Endothelial cell of umbilical vein (primary cell): ENCODE measurements around the gene TH. TPM values are rescaled to one million over a fixed set of nuclear protein-coding genes. Genes with fewer than 3 reads are reported as not detected.

ENCODE experiments used
- BruUV-seq: library from RNA; stranded (reverse); fragments of 400-500 nt; replicated peaks from 2 replicates; lab custom pipeline; 2021; lab: Mats Ljungman, UMichigan
- CTCF ChIA-PET: fragments of 300-600, 350-600 bp; sonication (Branson Sonifier 250); formaldehyde crosslinking; loops from one replicate; lab custom pipeline; 2021; ENCODE audit warnings: antibody characterized with exemption, inconsistent platforms; lab: Charles Lee
- POLR2A ChIA-PET: fragments of 300-600, 350-600 bp; sonication (Branson Sonifier 250); formaldehyde crosslinking; loops from one replicate; lab custom pipeline; 2021; ENCODE audit warnings: antibody characterized with exemption, inconsistent platforms; lab: Charles Lee
- DNase-seq: peaks from one replicate; pipeline ENCODE4 v3.0.0-alpha.2; 2011; ENCODE audit warnings: low read depth, low spot score
- FAIRE-seq: peaks from 2 replicates; lab custom pipeline; 2011; peaks lifted over from hg19 to GRCh38; lab: Jason Lieb, UNC
- H2AFZ ChIP-seq: 2 replicates; pipeline ENCODE4 v1.6.0; 2012; ENCODE audit warnings: low read depth, low read length, control low read depth, inconsistent platforms
- H3K27ac ChIP-seq: 2 replicates; pipeline ENCODE4 v1.5.1; 2011; ENCODE audit warnings: low read depth, mild to moderate bottlenecking, control low read depth, low read length, moderate library complexity; ENCODE audit not compliant: insufficient read depth
- H3K27me3 ChIP-seq, 2 experiments: 2 replicates each; pipeline versions ENCODE4 v1.6.0 to v1.6.1; 2011; ENCODE audit warnings: low read length in 2 of 2, mixed read lengths in 1 of 2; ENCODE audit not compliant: control insufficient read depth in 2 of 2, insufficient read depth in 2 of 2
- H3K36me3 ChIP-seq, 2 experiments: 2 replicates in 1 of 2; 3 replicates in 1 of 2; pipeline ENCODE4 v1.5.1; 2011; ENCODE audit warnings: low read length in 2 of 2, mild to moderate bottlenecking in 1 of 2, moderate library complexity in 1 of 2; ENCODE audit not compliant: control insufficient read depth in 2 of 2, insufficient read depth in 2 of 2; ENCODE audit errors: extremely low read depth in 1 of 2
- H3K4me1 ChIP-seq: 3 replicates; pipeline ENCODE4 v1.5.1; 2011; ENCODE audit warnings: mild to moderate bottlenecking, low read length; ENCODE audit not compliant: control insufficient read depth, insufficient read depth; ENCODE audit errors: extremely low read depth
- H3K4me2 ChIP-seq: 2 replicates; pipeline ENCODE4 v1.6.1; 2011; ENCODE audit warnings: low read length, control low read depth, mixed read lengths; ENCODE audit not compliant: insufficient read depth
- H3K4me3 ChIP-seq, 3 experiments: fragments of 200-600 bp in 1 of 3; sonication (generic), shearing (Covaris generic) in 1 of 3; replicated peaks in 1 of 3; 2 replicates each; pipeline ENCODE4 v1.5.1; 2011 to 2016; ENCODE audit warnings: control low read depth in 3 of 3, low read length in 3 of 3, mild to moderate bottlenecking in 2 of 3, inconsistent platforms in 1 of 3, low read depth in 1 of 3, moderate library complexity in 1 of 3; ENCODE audit not compliant: insufficient read depth in 1 of 3
- H3K79me2 ChIP-seq: 2 replicates; pipeline ENCODE4 v1.6.0; 2012; ENCODE audit warnings: low read length, inconsistent platforms; ENCODE audit not compliant: control insufficient read depth, insufficient read depth
- H3K9ac ChIP-seq: replicated peaks from 2 replicates; pipeline ENCODE3; 2011; ENCODE audit warnings: low read length, control low read depth; ENCODE audit not compliant: insufficient read depth; ENCODE audit errors: extremely low read depth
- H3K9me1 ChIP-seq: replicated peaks from 3 replicates; pipeline ENCODE4 v1.6.0; 2011; ENCODE audit warnings: mild to moderate bottlenecking, low read length; ENCODE audit not compliant: control insufficient read depth, insufficient read depth; ENCODE audit errors: extremely low read depth
- H3K9me3 ChIP-seq: replicated peaks from 2 replicates; pipeline ENCODE4 v1.5.1; 2012; ENCODE audit warnings: low read length, inconsistent platforms; ENCODE audit not compliant: control insufficient read depth, insufficient read depth
- H4K20me1 ChIP-seq: replicated peaks from 2 replicates; pipeline ENCODE3; 2011; ENCODE audit warnings: mild to moderate bottlenecking, low read length; ENCODE audit not compliant: control insufficient read depth, insufficient read depth; ENCODE audit errors: extremely low read depth
- EZH2 ChIP-seq: IDR thresholded peaks from 2 replicates; pipeline ENCODE4 v1.6.1; 2012; ENCODE audit warnings: borderline replicate concordance, low read depth, mild to moderate bottlenecking, moderate library complexity, low read length, inconsistent platforms; ENCODE audit not compliant: severe bottlenecking
- FOS ChIP-seq: IDR thresholded peaks from 2 replicates; pipeline ENCODE4 v1.6.1; 2011; ENCODE audit warnings: mild to moderate bottlenecking, low read length, moderate library complexity, borderline replicate concordance; ENCODE audit not compliant: insufficient read depth
- GATA2 ChIP-seq: IDR thresholded peaks from 2 replicates; pipeline ENCODE4 v1.7.0; 2011; ENCODE audit warnings: low read depth, mild to moderate bottlenecking, moderate library complexity, mixed read lengths, low read length; ENCODE audit not compliant: insufficient read length, insufficient read depth
- JUN ChIP-seq: IDR thresholded peaks from 2 replicates; pipeline ENCODE4 v1.6.1; 2011; ENCODE audit warnings: borderline replicate concordance, low read depth; ENCODE audit not compliant: insufficient read length, insufficient read depth
- MAX ChIP-seq: IDR thresholded peaks from 2 replicates; pipeline ENCODE4 v1.6.1; 2011; ENCODE audit not compliant: insufficient read depth, insufficient read length
- MYC ChIP-seq: IDR thresholded peaks from one replicate; pipeline ENCODE4 v1.6.1; 2011; ENCODE audit warnings: mild to moderate bottlenecking, low read depth, low read length
- POLR2A ChIP-seq: IDR thresholded peaks from 2 replicates; pipeline ENCODE4 v1.6.1; 2012; ENCODE audit warnings: low read depth, mild to moderate bottlenecking, control low read depth, low read length
- POLR2AphosphoS5 ChIP-seq: IDR thresholded peaks from 2 replicates; pipeline ENCODE4 v1.6.1; 2012; ENCODE audit warnings: low read depth, mild to moderate bottlenecking, control low read depth, low read length, moderate library complexity; ENCODE audit not compliant: insufficient read depth
- dilution Hi-C: fragments of 300-500 bp; cut with MboI; formaldehyde crosslinking; loops from one replicate; pipeline ENCODE4 v1.15.0; 2019; ENCODE audit warnings: low sequenced_read_pairs; ENCODE audit not compliant: extremely low pct_ligation_motif_present
- intact Hi-C: fragments of 100-400 bp; cut with micrococcal nuclease; formaldehyde crosslinking; loops from one replicate; pipeline ENCODE4 v1.10.0; 2022
- polyA plus RNA-seq, 4 experiments: library from polyadenylated mRNA; depleted of rRNA in 3 of 4; stranded (reverse) in 3 of 4; unstranded in 1 of 4; fragments of >200 nt; gene quantifications; 2 replicates each; pipeline versions ENCODE4 v1.2.1 to v1.2.3, GENCODE V29; 2011 to 2012; ENCODE audit warnings: missing spikeins in 1 of 4
- total RNA-seq: library from RNA; stranded (reverse); gene quantifications from 2 replicates; pipeline ENCODE4 v1.2.3, GENCODE V29; 2021
- TF ChIP-seq, protein P1 (sequence below), 2 donors: IDR thresholded peaks; 1 replicate in 1 of 2; 2 replicates in 1 of 2; pipeline ENCODE4 v1.5.1; 2011; ENCODE audit warnings: low read length in 2 of 2, mild to moderate bottlenecking in 2 of 2, moderate library complexity in 2 of 2, control low read depth in 1 of 2, inconsistent platforms in 1 of 2, low read depth in 1 of 2; ENCODE audit not compliant: insufficient read depth in 1 of 2; ENCODE audit errors: extremely low read depth in 1 of 2

TH gene
- total and polyA plus RNA-seq, 2 donors (not counting 3 experiments of a cell fraction or from before 2014, with no cell fraction given) = not detected

DNA sequence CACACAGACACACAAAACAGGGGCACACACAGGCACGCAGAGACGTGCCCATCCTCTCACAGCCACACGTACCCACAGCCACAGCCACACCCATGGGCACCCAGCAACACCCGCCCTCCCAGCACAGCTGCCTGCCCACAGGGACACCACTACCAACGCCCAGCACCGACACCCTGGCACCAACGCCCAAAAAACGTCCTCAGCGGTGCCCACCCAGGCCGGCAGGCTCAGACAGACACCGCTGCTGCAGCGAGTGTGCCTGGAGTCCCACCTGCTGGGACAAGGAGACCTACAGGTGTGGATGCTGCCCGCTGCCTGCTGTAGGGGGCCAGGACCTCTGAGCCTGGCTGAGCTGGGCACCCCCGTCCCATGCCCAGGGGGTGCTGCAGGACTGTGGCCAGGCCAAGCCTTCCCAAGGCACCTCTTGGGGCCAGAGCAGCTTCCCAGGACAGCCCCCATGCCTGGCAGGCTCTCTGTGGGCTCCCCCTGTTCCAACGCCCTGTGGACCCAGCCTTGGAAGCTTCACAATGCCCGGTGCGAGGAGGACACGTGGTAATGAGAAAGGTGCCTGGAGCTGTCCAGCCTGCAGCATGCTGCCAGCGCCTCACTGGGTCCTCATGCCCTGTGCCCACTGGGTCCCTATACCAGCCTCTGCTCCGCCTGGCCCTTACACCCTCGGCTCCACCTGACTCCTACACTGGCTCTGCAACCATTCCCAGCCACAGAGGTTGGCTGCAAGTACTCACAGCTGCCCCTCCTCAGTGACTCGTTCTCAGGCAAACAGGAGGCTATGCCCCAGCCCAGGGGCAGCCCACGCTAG lies 45.8 kb upstream of the TH start:
- no peak overlapping the region for H3K9ac ChIP-seq
- dilution Hi-C loops (no loop called here), intact Hi-C loops (no loop called here)
- TF ChIP-seq, protein P1, sequence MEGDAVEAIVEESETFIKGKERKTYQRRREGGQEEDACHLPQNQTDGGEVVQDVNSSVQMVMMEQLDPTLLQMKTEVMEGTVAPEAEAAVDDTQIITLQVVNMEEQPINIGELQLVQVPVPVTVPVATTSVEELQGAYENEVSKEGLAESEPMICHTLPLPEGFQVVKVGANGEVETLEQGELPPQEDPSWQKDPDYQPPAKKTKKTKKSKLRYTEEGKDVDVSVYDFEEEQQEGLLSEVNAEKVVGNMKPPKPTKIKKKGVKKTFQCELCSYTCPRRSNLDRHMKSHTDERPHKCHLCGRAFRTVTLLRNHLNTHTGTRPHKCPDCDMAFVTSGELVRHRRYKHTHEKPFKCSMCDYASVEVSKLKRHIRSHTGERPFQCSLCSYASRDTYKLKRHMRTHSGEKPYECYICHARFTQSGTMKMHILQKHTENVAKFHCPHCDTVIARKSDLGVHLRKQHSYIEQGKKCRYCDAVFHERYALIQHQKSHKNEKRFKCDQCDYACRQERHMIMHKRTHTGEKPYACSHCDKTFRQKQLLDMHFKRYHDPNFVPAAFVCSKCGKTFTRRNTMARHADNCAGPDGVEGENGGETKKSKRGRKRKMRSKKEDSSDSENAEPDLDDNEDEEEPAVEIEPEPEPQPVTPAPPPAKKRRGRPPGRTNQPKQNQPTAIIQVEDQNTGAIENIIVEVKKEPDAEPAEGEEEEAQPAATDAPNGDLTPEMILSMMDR (IDR thresholded peaks at IDR 0.05; ENCODE audit: extremely low read depth in 1 of 2, insufficient read depth in 1 of 2, low read depth in 1 of 2, low read length in 2 of 2) = no peak
- FAIRE-seq (no peak), DNase-seq (no peak)
- no peaks in the 10 kb centered on the region for H3K9me1 ChIP-seq
- no peak overlapping the region for H3K4me2 ChIP-seq
- no peak overlapping the region for H2AFZ ChIP-seq
- no TSS peak for BruUV-seq
- ChIA-PET POLR2A (no interaction called here), CTCF (no interaction called here)
- H3K36me3 ChIP-seq = no peaks in the 10 kb centered on the region
- H3K9me3 ChIP-seq = no peaks in the 10 kb centered on the region
- no peaks in the 10 kb centered on the region for H3K4me1 ChIP-seq
- H3K27ac ChIP-seq = no peak overlapping the region
- H4K20me1 ChIP-seq = no peaks in the 10 kb centered on the region
- no peaks in the 10 kb centered on the region for H3K79me2 ChIP-seq
- no peak overlapping the region for H3K4me3 ChIP-seq
- H3K27me3 ChIP-seq = peaks cover 2 to 7% of the 10 kb centered on the region in 2 experiments

GRCh38 chr11:2216400-2217064 lies 44.9 kb upstream of the TH start:
- H3K9ac ChIP-seq = no peak overlapping the region
- dilution Hi-C loops = no loop called here

More at GRCh38 chr11:2216400-2217064, 44.9 kb upstream of the TH start:
- no peak overlapping the region for H3K4me2 ChIP-seq
- no peaks in the 10 kb centered on the region for H3K9me1 ChIP-seq
- H3K79me2 ChIP-seq = no peaks in the 10 kb centered on the region
- H2AFZ ChIP-seq = no peak overlapping the region
- H3K27me3 ChIP-seq = peaks cover 0 to 2% of the 10 kb centered on the region in 2 experiments
- H3K4me1 ChIP-seq = no peaks in the 10 kb centered on the region
- H3K36me3 ChIP-seq = no peaks in the 10 kb centered on the region
- CTCF ChIA-PET = no interaction called here
- DNase-seq (no peak), FAIRE-seq (no peak)
- intact Hi-C loops = no loop called here
- H4K20me1 ChIP-seq = no peaks in the 10 kb centered on the region
- POLR2A ChIA-PET = no interaction called here
- TF ChIP-seq POLR2A (no peak), JUN (no peak), GATA2 (no peak), MYC (no peak), POLR2AphosphoS5 (no peak), FOS (no peak), MAX (no peak), EZH2 (no peak)
- TF ChIP-seq, protein P1 (IDR thresholded peaks at IDR 0.05; ENCODE audit: extremely low read depth in 1 of 2, insufficient read depth in 1 of 2, low read depth in 1 of 2, low read length in 2 of 2) = no peak
- H3K4me3 ChIP-seq = no peak overlapping the region
- no TSS peak for BruUV-seq
- H3K27ac ChIP-seq = no peak overlapping the region
- H3K9me3 ChIP-seq = no peaks in the 10 kb centered on the region
